Fibroblast of skin of right quadriceps (primary cell): ENCODE data around the gene CDHR1.

Source experiments
- DNase-seq: peaks from one replicate; pipeline ENCODE4 v3.0.0-alpha.2; 2013

CDHR1 gene

DNA sequence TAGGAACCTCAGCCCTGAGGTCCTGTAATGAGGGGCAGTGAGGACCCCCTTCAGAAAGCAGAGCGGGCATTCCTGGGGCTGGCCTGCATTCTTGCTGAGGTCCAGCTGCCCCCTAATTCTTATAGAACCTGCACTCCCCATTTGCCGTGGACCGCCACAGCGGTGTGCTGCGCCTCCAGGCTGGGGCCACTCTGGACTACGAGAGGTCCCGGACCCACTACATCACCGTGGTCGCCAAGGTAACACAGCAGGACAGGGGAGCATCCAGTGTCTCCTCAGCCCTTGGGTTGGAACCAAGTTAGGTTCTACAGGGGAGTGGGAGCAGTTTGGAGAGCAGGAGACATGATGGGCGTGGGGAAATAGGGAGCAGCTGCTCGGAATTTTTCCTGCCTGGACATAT lies 7.3 kb downstream of the CDHR1 start:
- DNase-seq: no peak

DNA sequence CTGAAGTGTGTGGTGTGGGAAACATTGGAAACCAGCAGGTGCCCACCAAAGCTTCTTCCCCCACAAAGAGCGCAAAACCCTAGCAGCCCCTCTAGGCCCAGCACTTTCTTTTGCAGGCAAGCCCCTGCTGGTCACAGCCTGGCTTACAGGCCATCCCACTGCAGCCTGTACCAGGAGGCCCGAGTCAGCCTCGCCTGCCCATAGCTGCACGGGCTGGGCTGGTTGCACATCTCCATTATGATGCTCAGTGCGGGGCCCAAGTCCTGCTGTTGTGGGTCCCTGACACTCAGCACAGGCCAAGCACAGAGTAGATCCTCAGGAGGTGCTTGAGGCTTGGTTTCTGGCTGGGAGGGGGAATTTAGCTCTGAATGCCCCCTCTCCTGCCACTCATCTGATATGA lies 8.0 kb downstream of the CDHR1 start:
- DNase-seq: no peak

DNA sequence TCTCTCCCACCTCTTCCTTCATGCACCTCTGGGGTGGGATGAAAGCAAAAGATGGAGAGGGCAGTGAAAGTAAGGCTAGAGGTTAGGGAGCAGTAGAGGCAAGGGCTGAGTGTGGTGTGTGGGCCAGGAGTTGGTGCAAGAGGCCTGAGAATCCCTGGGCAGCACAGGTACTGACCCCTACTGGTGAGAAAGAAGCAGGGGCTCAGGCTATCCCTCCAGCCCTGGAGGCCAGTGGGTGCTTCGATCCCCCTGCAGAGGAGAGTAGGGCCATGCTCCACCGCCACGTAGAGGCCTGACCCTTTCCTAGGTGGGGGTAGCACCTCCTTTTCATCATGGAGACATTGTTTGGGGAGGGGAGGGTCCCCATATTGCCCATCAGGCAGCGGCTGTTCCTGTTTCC lies 9.8 kb downstream of the CDHR1 start:
- DNase-seq: no peak

DNA sequence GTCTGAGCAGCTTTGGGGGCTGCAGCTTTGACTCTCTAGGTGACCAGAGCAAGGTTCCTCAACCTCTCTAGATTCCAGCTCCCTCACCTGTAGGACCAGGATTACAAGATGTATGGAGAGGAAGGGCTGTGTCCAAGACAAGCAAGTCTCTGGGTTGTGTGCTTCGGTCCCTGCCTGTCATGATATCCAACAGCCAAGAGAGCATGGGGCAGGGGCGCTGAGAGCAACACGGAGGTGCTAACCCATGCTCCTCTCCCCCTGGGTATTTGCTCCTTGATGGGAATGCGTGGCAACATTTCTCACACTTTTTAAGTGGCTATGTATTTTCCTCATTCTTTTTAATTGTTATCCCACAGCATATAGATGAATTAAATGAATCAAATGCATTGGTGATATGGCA lies 10.3 kb downstream of the CDHR1 start:
- DNase-seq: no peak

DNA sequence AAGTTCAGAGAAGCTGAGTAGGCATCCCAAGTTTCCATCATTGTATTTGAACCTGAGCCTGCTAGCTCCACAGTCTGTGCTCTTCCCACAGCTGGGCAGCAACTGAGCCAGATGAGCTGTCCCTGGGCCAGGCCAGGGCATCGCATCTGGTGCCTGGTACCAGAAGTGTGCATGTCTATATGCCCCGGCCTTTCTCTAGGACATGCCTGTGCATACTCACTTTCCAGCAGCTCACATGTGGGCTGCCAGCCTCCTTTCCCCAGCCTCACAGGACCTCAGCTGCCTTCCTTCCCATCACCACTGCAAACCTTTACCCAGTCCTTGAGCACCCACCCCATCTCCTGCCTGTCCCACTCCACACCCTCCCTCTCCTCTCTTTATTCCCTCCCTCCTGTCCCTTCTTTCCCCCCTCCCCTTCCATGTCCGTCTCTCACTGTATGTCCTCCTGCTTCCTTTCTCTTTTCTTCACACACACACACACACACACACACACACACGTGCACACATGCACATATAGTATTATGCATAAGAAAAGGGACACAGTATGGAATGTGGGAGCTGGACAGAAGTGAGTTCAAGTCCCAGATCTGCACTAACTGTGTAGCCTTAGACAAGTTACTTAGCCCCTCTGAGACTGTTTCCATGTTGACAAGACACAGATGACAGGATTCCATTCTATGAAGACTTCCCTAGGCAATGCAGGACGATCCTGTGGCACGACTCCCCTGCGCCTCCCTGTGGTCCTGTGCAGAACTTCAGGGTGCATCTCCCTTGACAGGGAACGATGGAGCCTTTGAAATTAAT lies 10.9 kb downstream of the CDHR1 start:
- DNase-seq: peak; percentile 2

DNA sequence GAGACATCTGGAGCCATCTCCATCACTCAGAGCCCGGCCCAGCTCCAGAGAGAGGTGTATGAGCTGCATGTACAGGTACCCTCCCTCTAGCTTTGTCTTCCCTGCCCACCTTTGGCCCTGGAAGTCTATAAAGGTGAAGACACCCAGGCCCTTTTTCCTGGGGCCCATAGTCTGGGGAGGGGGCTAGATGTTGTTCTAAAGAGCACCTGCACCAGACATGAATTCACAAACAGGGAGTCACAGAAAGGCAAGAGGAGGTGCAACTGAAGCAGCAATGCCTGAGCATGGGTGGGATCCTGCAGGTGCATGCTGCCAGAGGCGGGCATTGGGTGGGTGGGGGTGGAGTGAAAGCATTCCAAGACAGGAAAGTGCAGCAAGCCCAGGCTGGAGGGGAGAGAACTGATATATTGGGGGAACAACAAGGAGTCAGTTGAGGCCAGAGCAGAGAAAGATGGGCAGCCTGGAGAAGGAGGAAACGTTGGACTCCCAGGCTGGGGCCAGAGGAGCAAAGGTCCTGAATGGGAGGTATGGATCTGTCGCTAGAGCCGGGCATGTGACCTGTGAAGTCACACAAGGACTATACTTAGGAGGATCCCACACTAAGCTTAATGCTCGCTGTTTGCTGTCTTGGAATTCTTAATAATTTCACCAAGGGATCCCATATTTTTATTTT lies 11.7 kb downstream of the CDHR1 start:
- DNase-seq: no peak

DNA sequence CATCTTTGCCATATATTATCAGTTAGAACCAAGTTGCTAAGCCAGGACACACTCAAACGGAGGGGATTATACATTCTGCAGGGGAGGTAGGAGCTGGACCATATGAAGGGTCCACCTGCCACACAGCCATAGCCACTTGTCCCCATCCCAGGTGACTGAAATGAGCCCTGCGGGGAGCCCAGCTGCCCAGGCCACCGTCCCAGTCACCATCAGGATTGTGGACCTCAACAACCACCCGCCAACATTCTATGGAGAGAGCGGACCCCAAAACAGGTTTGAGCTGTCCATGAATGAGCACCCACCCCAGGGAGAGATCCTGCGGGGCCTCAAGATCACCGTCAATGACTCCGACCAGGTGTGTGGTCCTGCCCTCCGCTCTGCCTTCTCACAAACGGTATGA lies 13.7 kb downstream of the CDHR1 start:
- no peak for DNase-seq

DNA sequence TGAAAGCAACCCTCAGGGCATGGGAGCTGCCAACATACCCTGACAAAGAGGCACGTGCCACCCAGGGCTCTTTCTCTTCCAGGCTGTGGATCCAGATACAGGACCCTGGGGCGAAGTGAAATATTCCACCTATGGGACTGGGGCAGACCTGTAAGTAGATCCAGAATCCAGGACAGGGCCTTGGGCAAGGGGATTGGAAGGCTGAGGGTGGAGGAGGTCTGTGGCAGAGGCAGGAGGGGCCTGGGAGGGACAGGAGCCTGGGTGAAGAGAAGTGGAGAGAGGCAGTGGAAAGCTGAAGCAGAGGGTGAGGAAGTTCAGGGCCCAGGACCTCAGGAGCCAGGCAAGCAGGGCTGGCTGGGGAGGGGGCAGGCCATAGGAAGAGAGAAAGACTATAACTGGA lies 17.2 kb downstream of the CDHR1 start:
- no peak for DNase-seq

DNA sequence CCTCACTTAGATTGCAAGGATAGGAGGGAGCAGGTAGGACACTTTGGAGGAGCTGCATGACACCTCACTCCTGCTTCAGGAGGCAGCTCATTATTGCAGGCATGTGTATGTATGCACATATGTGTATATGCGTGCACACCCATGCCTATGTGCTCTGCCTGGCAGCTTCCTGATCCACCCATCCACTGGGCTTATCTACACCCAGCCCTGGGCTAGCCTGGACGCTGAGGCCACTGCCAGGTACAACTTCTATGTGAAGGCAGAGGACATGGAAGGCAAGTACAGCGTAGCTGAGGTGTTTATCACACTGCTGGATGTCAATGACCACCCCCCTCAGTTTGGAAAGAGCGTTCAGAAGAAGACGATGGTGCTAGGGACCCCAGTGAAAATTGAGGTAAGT lies 17.7 kb downstream of the CDHR1 start:
- no peak for DNase-seq

DNA sequence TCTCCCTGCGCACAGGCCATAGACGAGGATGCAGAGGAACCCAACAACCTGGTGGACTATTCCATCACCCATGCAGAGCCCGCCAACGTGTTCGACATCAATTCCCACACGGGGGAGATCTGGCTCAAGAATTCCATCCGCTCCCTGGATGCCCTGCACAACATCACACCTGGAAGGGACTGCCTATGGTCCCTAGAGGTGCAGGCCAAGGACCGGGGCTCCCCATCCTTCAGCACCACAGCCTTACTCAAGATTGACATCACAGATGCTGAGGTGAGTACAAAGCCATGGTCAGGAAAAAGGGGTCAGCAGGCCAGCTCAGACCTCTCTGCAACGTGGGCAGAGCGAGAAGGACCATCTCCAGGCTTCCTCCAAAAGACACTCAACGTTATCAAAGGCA lies 18.7 kb downstream of the CDHR1 start:
- no peak for DNase-seq

DNA sequence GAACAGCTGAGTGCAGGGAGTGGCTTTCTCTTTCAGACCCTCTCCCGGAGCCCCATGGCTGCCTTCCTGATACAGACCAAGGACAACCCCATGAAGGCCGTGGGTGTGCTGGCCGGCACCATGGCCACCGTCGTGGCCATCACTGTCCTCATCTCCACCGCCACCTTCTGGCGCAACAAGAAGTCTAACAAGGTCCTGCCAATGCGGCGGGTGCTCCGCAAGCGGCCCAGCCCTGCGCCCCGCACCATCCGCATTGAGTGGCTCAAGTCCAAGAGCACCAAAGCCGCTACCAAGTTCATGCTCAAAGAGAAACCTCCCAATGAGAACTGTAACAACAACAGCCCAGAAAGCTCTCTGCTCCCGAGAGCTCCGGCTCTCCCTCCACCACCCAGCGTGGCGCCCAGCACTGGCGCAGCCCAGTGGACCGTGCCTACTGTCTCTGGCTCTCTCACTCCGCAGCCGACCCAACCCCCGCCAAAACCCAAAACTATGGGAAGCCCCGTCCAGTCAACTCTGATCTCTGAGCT lies 19.8 kb downstream of the CDHR1 start:
- DNase-seq: no peak

DNA sequence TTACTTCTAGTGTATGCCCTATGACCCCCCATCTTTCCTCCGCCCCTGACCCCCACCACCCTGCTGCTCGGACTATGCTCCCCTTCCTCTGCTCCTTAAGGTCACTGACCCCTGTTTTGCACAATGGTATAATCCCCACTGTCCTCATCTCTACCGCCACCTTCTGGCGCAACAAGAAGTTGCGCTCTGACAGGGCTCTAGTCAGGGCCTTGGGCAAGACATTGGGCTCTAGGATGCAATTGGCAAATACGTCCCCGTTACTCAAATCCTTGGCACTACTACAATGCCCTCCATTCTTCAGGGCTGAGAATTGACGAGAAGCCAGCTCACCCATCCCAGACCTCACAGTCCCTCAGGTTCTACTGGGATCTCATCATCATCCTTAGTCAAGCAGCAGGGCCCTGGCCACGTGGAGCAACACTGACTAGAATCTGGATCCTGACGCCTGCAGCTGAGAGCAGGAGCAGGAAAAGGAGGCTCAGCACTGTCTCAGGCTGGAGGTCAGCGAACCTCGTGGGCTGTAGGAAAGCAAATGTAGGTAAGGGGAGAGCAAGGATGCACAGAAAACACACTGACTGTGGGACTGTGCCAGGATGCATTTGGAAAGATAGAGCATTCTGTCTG lies 20.4 kb downstream of the CDHR1 start:
- no peak for DNase-seq

DNA sequence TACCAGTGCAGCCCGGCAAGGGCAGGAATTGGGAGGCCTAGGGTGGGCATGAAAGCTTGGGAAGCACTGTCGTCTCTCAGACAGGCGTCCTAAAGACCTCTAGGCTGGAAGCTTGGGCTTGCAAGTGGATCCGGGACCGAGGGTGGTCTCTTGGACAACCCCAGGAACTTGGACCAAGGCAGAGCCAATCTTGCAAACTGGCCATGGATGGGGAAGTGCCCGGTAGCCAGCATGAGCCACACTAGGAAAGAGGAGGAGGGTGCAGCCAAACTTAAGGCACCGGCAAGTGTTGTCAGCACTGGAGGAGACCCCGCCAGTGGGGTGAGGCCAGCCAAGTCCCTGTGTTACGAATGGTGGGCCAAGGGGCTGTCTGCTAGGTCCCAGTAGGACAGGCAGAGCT lies 22.5 kb downstream of the CDHR1 start:
- no peak for DNase-seq

DNA sequence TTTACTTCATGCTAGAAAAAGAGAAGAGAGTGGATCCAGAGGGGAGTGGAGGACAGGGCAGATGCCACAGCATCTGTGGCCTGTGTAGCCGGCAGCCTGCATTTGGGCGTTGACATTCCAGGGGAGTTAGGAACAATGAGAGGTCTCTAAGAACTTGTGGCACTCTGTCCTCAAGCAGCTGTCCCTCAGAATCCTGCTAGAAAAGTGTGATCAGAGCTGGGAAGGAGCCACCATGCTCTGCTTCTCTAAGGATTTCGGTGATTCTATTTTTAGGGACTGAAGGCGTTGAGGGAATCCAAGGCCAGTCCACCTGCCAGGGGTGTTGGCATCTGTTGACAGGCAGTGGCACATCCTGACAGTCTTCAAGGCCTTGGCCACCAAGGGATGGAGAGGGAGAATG lies 23.4 kb downstream of the CDHR1 start:
- no peak for DNase-seq

DNA sequence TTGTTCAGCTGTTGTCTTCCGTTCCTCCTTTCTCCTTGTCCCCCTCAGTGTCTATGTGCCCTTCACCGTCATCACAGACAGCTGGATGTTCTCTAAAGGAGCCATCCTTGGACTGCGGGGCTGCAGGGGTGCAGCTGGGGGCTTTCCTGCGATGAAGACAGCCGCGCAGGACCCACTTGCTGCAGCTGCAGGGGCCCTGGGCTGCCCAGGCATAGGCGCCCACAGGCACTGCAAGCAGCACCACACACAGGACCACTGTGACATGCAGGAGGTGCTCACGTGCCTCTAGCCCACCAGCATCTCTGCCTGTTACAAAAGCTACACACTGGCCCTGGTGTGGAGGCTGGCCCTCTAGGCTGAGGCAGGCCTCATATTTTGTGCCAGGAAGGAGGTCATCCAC lies 27.6 kb downstream of the CDHR1 start:
- no peak for DNase-seq

DNA sequence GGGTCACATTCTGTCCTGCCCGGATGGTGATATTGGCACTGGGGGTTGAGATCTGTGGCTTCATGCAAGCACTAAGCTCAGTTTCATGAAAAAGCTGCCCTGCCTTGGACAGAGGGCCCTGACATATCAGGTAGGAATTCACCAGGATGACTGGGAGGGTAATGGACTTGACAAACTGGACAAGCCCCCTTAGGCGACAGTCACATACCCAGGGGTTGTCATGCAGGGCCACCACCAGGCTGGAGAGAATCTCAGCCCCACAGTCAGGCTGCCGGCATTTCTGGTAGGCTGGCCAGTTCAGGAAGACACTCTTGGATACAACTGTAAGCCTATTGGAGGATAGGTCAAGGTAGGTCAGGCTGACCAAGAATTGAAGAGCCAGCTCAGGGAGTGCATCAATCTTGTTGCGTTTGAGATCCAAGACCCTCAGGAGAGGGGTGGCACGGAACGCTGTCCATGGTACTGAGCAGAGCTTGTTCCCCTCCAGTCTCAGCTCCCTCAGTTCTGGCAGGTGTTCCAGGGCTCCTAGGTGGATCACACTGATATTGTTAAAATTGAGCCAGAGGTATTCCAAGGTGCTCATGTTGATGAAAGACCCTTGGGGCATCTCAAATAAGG lies 30.2 kb downstream of the CDHR1 start:
- DNase-seq: no peak

DNA sequence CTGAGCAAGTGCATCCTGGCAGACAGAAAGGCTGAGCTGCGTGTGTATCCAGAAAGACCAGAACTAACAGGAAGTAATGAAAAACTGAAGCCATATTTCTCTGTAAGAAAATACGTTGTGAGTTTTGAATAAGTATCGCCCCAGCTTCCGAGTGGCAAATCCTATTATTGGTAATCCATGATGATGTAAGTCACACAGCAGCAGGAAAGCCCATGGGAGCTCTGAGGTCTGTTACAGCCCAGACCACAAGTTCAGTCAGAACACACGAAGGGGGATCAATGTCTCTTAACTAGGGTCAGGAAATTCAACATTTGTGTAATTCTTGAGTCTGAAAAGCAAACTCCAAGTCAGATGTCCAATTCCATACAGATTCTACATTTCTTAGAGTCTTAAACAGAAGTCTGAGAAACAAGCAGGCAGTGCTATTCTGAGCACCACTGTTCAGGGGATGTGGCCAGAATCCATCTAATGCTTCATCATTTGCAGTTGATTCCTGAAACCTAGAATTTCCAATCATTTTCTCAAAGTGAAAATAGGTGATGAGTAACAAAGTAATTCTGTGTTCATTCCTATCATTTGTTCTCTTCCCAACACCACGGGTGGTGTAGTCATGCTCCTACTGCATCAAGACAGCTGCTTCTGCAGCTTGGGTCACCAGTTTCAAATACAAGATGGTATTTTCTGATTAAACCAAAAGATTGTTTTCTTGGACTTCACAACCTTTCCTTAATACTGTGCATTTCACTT lies 31.3 kb downstream of the CDHR1 start, which contains the start of gene LRIT2:
TSS of gene LRIT2 (minus strand) at position 118 of the 747 bp plus-strand sequence. CDS start at position 94, 24 bp downstream.
- DNase-seq: no peak

DNA sequence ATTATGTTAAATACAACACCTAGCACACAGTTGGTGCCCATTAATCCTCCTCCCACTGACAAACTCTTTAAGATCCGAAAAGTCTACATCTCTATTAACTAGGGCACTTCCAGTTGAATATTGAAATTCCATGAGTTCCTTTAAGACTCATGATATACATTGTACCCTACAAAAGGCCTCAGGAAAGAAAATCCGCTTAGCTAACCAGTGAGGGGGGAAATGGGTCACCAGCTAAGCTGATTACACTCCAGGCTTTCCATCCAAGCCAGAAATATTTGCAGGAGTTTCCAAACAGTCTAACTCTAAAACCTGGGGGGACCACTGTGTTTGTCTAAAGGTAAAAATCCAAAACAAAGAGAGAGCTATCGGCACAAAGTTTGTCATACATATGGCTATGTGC lies 32.3 kb downstream of the CDHR1 start:
- DNase-seq: no peak

DNA sequence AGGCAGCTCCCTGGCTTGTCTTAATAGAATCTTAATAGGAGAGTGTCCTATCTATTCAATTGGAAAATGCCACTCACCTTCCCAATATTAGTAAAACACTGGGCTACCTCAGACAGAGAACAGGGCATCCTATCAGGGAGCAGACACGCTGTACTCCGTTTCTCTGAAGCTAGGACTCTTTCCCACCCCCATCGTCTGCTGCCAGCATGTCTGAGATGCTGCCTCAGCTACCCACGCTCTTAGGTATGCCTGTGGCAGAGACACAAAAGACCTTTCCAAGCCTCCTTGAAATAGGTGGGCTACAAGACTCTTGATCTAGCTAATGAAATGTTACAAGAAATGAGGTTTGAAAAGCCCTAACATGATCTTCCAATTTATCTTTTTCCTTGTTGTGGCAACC lies 33.5 kb downstream of the CDHR1 start:
- no peak for DNase-seq

DNA sequence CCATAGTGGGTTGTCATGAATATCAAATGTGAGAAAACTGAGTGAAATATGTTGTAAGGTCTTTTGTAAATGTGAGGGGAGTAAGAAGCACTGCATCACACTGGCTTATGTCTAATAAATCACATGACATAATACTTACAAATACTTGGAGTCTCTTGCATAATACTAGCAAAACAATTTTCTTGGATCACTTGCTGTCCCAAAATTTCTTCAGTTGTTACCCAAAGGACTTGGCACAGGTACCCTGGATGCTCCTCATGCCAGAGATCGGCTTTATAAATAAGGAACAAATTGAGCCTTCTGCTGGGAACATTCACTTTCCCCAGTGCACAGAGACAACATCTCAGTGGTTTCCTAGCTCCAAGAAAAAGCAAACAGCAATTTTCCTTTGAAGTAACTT lies 36.0 kb downstream of the CDHR1 start:
- DNase-seq: no peak

DNA sequence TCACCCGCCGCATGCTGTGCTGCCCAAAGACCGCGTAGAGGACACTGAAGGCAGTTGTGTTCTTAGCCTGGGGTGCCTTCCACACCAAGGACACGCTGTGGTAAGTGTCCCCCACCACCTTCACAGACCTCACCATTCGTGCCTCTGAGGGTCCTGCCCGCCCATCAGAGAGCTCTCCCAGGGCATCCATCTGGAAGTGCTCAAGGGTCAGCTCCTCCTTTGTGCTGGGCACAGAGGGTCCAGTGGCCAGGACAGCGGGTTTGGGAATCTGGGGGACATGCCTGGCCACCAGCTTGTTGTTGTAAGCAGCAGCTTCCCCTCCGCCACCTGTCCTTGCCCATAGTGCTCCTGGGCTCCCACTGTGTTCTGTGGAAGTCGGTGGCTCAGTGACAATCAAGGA lies 38.0 kb downstream of the CDHR1 start:
- no peak for DNase-seq

DNA sequence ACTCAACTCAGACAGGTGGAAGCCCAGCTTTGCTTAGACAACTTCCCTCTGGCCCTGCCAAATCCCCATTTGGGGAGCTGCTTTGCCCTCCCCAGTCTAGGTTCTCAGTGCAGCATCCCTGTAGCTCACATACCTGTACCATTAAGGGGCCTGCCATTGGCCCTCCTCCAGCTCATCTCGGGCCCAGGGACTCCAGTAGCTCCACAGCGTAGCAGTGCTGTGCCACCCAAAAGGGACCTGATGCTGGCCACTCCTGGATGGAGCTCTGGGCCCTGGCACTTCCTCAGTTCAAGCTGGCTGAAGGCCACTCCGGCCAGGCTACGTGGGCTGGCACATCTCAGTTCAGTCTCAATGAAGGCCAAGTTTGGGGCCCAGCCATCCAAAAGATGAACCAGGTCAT lies 39.6 kb downstream of the CDHR1 start:
- DNase-seq: no peak

DNA sequence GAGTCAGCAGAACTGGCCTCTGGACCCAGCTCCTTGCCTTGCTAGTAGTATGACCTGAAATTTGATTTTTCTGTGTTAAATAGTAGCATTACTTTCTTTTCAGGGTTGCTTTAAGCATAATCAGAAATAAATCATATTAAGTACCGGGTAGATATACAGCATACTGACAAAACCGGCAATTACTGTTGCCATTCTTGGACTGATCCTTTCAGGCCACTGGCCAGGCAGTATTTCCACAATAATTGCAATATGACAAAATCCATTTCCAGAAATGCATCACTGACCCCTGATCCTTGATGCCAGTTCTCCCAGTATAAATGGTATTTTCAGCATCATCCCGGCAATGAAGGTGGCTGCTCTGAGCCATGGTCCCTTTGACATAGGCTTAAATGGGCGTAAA lies 40.1 kb downstream of the CDHR1 start:
- DNase-seq: no peak
